ENCODE results near the gene PLXNC1.

Gene PLXNC1

GRCh38 chr12:94277426-94278000, 129.1 kb downstream of the PLXNC1 start:
- Histone ChIP-seq H3K9me3 (ENCODE audit: low read length) (no peaks in the 10 kb centered on the region), H3F3A (ENCODE audit: insufficient read depth, low read length) (no peaks in the 10 kb centered on the region), H3K79me2 (ENCODE audit: insufficient read depth, low read length) (no peaks in the 10 kb centered on the region), H3K4me3 (ENCODE audit: low read depth, low read length, poor library complexity, severe bottlenecking) (no peak overlapping the region), H4K20me1 (ENCODE audit: insufficient read depth, low read length) (no peaks in the 10 kb centered on the region), H3K27me3 (ENCODE audit: insufficient read depth, low read length) (no peaks in the 10 kb centered on the region), H3K4me1 (ENCODE audit: insufficient read depth, low read length, severe bottlenecking) (peaks cover under 1% of the 10 kb centered on the region), H3K9ac (ENCODE audit: low read length) (no peak overlapping the region), H3K9me2 (ENCODE audit: low read depth, low read length) (no peaks in the 10 kb centered on the region), H3K36me3 (ENCODE audit: insufficient read depth, low read length) (no peaks in the 10 kb centered on the region; the same call in 1 of the 2 replicates), H3K27ac (ENCODE audit: low read depth, low read length, poor library complexity, severe bottlenecking) (no peak overlapping the region), H2AFZ (ENCODE audit: low read length) (no peak overlapping the region), H3K4me2 (ENCODE audit: low read length) (no peak overlapping the region)
- TF ChIP-seq CTCF (IDR thresholded peaks at IDR 0.05; ENCODE audit: low read length) (no peak), EZH2 (IDR thresholded peaks at IDR 0.05; ENCODE audit: borderline replicate concordance, low read length) (no peak)

- TF ChIP-seq CTCF (IDR thresholded peaks at IDR 0.05; ENCODE audit: low read length) (no peak), EZH2 (IDR thresholded peaks at IDR 0.05; ENCODE audit: borderline replicate concordance, low read length) (no peak)
- H3K27me3 ChIP-seq (ENCODE audit: insufficient read depth, low read length) = no peaks in the 10 kb centered on the region
- H3K9ac ChIP-seq (ENCODE audit: low read length) = no peak overlapping the region
- no peaks in the 10 kb centered on the region for H4K20me1 ChIP-seq (ENCODE audit: insufficient read depth, low read length)
- no peak overlapping the region for H2AFZ ChIP-seq (ENCODE audit: low read length)
- peaks cover 6% of the 10 kb centered on the region for H3K4me1 ChIP-seq (ENCODE audit: insufficient read depth, low read length, severe bottlenecking)
- H3K9me3 ChIP-seq (ENCODE audit: low read length) = no peaks in the 10 kb centered on the region
- no peaks in the 10 kb centered on the region for H3K9me2 ChIP-seq (ENCODE audit: low read depth, low read length)
- no peak overlapping the region for H3K4me2 ChIP-seq (ENCODE audit: low read length)
- H3K4me3 ChIP-seq (ENCODE audit: low read depth, low read length, poor library complexity, severe bottlenecking) = no peak overlapping the region
- H3F3A ChIP-seq (ENCODE audit: insufficient read depth, low read length) = no peaks in the 10 kb centered on the region
- no peaks in the 10 kb centered on the region; the same call in 1 of the 2 replicates for H3K36me3 ChIP-seq (ENCODE audit: insufficient read depth, low read length)
- H3K27ac ChIP-seq (ENCODE audit: low read depth, low read length, poor library complexity, severe bottlenecking) = no peak overlapping the region
- no peaks in the 10 kb centered on the region for H3K79me2 ChIP-seq (ENCODE audit: insufficient read depth, low read length)
Measured at GRCh38 chr12:94280063-94280462, 131.7 kb downstream of the PLXNC1 start.

GRCh38 chr12:94282675-94283074, 134.3 kb downstream of the PLXNC1 start:
- no peak for TF ChIP-seq CTCF (IDR thresholded peaks at IDR 0.05; ENCODE audit: low read length)
- no peak for TF ChIP-seq EZH2 (IDR thresholded peaks at IDR 0.05; ENCODE audit: borderline replicate concordance, low read length)
- Histone ChIP-seq H3K4me3 (ENCODE audit: low read depth, low read length, poor library complexity, severe bottlenecking) (no peak overlapping the region), H3K9me3 (ENCODE audit: low read length) (no peaks in the 10 kb centered on the region), H3K9ac (ENCODE audit: low read length) (no peak overlapping the region), H3K4me2 (ENCODE audit: low read length) (no peak overlapping the region), H3K9me2 (ENCODE audit: low read depth, low read length) (no peaks in the 10 kb centered on the region), H2AFZ (ENCODE audit: low read length) (no peak overlapping the region), H3K4me1 (ENCODE audit: insufficient read depth, low read length, severe bottlenecking) (peaks cover 18% of the 10 kb centered on the region), H3K36me3 (ENCODE audit: insufficient read depth, low read length) (no peaks in the 10 kb centered on the region; the same call in 1 of the 2 replicates), H3K27ac (ENCODE audit: low read depth, low read length, poor library complexity, severe bottlenecking) (no peak overlapping the region), H3F3A (ENCODE audit: insufficient read depth, low read length) (no peaks in the 10 kb centered on the region), H4K20me1 (ENCODE audit: insufficient read depth, low read length) (no peaks in the 10 kb centered on the region), H3K27me3 (ENCODE audit: insufficient read depth, low read length) (no peaks in the 10 kb centered on the region), H3K79me2 (ENCODE audit: insufficient read depth, low read length) (no peaks in the 10 kb centered on the region)

Measured in OCI-LY1 (cell line).